DMS153 treated with DMSO at 0.1 percent for 48 hours (cell line): ENCODE results near the gene ZNF274.
A peak's percentile ranks its signal among the peaks of the same experiment; 100 is the strongest.
"Not testable (repeated sequence)": the region's sequence is repeated elsewhere in the genome, so short reads cannot be mapped to it uniquely, and the experiment has no call there.

Experiments
- DNase-seq: peaks from one replicate; lab custom pipeline; 2025; ENCODE audit not compliant: unreplicated experiment; lab: John Stamatoyannopoulos, UW

ZNF274 gene

DNA sequence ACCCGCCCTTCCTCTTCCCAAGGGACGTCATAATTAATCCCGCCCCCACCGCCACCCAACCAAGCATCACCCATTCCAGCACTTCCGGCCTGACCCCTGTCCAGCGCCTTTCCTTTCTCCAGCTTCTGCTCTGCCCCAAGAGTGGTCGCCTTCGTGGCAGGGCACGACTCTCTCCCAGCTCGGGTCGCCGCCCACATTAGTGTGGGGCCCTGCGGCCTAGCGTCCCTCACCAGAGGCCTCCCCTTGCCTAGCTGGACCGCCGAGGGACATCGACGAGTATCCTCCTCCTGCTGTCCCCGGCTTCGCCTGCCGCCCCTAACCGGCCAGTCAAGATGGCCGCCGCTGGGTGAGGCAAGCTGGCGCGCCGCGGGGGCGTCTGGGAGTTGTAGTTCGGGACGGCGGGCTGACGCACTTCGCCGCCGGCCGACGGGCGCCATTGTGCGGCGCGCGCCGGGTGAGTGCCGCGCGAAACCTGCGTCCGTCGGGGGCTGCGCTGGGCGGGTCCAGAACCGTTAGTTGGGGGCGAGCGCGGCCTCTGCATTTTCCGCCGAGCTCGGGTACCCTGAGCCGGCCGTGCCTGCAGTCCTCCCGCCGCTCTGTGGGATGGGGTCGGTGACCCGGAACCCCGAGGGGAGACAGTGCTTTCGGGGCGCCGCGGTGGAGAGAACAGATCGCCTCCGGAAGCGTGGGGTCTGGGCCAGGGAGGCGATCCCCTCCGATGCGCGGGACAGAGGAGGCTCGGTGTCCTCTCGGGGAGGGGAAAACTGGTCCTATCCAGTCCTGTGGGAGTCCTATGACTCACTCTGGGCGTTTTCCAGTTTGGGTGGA, at the start of gene ZNF274:
Gene ZNF274, plus strand, starts transcription at position 73 of the 828 bp plus-strand sequence. CDS start 905 bp downstream, outside the sequence.
- DNase-seq: peak; percentile 86

- DNase-seq: no peak
These were observed 48.6 kb upstream of the ZNF274 start for GRCh38 chr19:58134244-58134643.

- no peak for DNase-seq
These were observed 37.0 kb upstream of the ZNF274 start for GRCh38 chr19:58145849-58146248.

- DNase-seq: not testable (repeated sequence)
These were observed 35.4 kb upstream of the ZNF274 start for GRCh38 chr19:58147475-58147874.

GRCh38 chr19:58150328-58150921, 32.4 kb upstream of the ZNF274 start, which contains the start of gene ZNF329:
ZNF329 (minus strand) TSS chr19:58150789; CDS start chr19:58129503, 21,286 bp downstream.
- no peak for DNase-seq

- no peak for DNase-seq
These were observed 29.5 kb upstream of the ZNF274 start for GRCh38 chr19:58153386-58153785.

DNA sequence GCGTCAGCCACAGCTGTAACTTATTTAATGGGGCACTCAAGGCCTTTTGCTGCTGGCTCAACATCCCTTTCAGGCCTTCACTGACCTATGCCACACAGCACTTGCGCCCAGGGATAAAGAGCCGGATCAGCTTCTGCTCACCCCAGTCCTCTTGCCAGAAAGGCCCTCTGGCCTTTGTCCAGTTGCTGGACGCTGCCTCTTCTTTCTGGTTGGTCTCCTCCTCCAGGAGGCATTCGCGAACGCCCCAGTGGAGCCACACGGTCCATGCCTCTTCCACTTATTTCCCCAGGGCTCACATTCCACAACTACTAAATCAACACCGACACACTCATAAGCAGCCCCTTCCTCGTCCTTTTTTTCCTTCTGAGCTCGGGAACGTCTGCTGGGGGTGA, 28.6 kb upstream of the ZNF274 start:
- no peak for DNase-seq

DNA sequence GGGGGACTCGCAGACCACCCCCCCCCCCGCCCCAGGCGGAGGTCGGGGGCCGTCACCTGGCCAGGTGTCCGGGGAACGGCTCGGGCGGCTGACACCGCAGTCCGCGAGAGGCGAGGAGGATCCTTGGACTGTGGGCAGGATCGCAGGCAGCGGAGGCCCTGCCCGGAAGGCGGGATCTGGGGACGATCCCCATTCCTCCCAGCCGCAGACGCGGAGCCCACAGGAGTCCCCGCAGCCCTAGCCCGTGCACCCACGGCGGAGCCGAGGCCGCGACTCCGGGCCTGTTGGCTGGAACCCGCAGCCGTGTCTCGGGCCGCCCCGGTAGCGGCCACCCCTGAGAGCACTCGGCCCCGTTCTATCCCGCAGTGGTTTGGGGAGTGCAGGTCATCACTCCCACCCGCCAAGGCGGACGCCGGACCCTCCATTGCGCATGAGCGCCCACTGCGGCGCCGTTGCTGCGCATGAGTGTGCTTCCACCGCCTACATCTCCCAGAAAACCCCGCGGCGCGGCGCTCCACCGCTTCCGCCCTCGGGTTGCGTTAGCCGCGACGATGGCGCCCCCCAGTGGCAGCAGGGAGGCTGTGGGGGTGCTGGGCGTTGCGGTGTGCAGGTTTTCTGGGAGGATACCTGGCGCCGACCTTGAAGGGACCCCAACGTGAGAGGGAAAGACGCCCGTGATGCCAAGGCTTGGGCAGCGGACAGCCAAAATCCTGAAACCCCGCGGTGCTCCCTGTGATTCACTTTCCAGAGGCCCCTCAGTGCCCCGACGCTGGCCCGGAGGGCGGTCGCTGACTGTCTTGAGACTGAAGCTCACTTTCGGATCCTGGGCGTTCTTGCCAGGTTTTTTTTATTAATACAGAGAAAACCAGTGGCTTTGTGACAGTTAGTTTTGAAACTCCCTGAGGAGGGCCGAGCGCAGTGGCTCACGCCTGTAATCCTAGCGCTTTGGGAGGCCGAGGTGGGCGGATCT, 27.9 kb upstream of the ZNF274 start:
- no peak for DNase-seq

- no peak for DNase-seq
These were observed 25.7 kb upstream of the ZNF274 start for GRCh38 chr19:58157045-58157728.

GRCh38 chr19:58166268-58166667, 16.6 kb upstream of the ZNF274 start:
- no peak for DNase-seq

- DNase-seq: no peak
These were observed 16.1 kb upstream of the ZNF274 start for GRCh38 chr19:58166708-58167280.

DNA sequence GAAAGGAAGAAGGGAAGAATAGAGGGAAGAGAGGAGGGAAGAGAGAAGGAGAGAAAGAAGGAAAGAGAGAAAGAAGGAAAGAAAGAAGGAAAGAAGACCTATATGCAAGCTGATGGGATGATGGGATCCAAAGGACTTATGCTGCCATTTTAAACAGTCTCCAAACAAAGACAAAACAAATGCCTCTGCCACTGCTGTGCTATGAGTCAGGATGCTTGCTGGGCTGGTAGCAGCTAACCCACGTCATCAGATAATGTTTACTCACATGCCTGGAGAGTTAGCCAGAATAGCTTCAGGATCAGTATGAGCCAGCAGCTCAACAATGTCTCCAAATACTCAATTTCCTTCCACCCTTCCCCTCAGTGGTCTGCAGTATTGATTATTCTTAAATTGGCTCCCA, 12.0 kb upstream of the ZNF274 start:
- DNase-seq: no peak

- no peak for DNase-seq
These were observed 822 bp upstream of the ZNF274 start for GRCh38 chr19:58181902-58182576.

DNA sequence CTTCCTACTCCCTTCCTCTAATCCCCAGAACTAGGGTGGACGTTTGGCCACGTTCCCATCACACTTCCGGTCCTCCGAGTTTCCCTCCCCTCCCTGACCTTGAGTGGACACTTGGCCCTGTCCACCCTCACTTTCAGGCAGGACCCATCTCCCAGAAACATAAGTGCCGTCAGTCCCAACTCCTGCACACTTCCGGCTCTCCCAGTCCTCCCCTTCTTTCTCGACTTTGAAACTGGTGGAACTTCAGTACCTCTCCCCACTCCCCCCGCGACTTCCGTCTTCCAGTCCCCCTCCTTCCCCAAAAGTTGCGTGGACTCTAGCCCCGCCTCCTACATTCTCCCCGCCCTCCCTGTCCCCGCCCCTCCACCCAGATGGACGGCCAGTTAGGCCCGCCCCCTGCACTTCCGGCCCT, 278 bp upstream of the ZNF274 start:
- DNase-seq: no peak

- no peak for DNase-seq
These were observed 955 bp downstream of the ZNF274 start for GRCh38 chr19:58183817-58184215.

- no peak for DNase-seq
These were observed 14.2 kb downstream of the ZNF274 start for GRCh38 chr19:58196901-58197616.

- DNase-seq: no peak
These were observed 21.1 kb downstream of the ZNF274 start for GRCh38 chr19:58203814-58204475.

GRCh38 chr19:58204566-58204965, 21.7 kb downstream of the ZNF274 start:
- no peak for DNase-seq

- DNase-seq: no peak
These were observed 26.7 kb downstream of the ZNF274 start for GRCh38 chr19:58209577-58209976.
